Stimulated activated CD8-positive, alpha-beta memory T cell treated with anti-CD3 and anti-CD28 coated beads, Interleukin-2, amount 100 ng/mL, for 1 hour (primary cell): ENCODE results near the gene SLC34A2.

Source experiments
- DNase-seq, 2 donors: peaks; one replicate each; pipeline ENCODE4 v3.0.0-alpha.2; 2020; ENCODE audit warnings: low read depth in 2 of 2

SLC34A2 gene

GRCh38 chr4:25662306-25662705 is 6.7 kb downstream of the SLC34A2 start:
- no peak for DNase-seq

- DNase-seq = no peak
These were observed 8.1 kb downstream of the SLC34A2 start for GRCh38 chr4:25663781-25664180.

GRCh38 chr4:25666031-25666630 is 10.5 kb downstream of the SLC34A2 start:
- DNase-seq = no peak

- DNase-seq = no peak
These were observed 12.4 kb downstream of the SLC34A2 start for GRCh38 chr4:25667931-25668557.

DNA sequence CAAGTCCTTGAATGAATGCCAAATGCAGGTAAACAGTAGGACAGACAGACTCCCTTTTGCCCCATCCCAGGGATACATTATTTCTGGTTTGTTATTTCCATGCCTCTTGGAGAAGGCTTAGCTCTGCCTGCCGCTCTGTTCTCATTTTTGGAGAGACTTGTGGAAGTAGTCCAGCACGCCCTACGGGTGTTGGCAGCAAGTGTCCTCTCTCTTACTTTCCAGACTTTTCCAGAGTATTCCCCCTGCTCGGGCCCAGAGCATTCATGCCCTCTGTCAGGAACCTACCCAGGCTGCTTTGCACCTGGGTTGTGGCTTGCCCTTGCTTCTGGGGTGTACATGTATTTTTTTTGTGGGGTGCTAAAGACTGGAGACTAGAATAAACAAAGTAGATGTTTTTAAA is 15.3 kb downstream of the SLC34A2 start:
- DNase-seq = no peak

DNA sequence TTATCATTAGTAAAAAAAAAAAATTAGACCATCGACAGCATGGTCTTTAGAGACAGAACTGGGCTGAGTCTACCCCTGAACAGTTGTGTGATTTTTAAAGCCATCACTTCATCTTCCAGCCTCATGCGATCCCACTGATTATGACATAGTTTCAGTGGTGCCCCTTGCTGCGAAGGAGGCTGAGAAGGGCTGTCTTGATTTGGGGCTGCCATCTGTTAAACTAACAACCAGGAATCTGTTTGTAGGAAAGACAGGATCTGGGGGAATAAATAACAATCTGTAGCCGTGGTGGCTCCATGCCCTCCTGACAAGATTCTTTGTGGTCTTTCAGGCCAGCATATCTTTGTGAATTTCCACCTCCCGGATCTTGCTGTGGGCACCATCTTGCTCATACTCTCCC is 17.1 kb downstream of the SLC34A2 start:
- no peak for DNase-seq

- DNase-seq = no peak
These were observed 18.7 kb downstream of the SLC34A2 start for GRCh38 chr4:25674386-25674785.

DNA sequence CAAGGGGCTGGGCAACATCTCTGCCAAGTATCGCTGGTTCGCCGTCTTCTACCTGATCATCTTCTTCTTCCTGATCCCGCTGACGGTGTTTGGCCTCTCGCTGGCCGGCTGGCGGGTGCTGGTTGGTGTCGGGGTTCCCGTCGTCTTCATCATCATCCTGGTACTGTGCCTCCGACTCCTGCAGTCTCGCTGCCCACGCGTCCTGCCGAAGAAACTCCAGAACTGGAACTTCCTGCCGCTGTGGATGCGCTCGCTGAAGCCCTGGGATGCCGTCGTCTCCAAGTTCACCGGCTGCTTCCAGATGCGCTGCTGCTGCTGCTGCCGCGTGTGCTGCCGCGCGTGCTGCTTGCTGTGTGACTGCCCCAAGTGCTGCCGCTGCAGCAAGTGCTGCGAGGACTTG is 20.6 kb downstream of the SLC34A2 start:
- no peak for DNase-seq

GRCh38 chr4:25677157-25677556 is 21.5 kb downstream of the SLC34A2 start:
- no peak for DNase-seq

- DNase-seq = no peak
These were observed 22.3 kb downstream of the SLC34A2 start for GRCh38 chr4:25677943-25678342.

GRCh38 chr4:25687773-25688172 is 32.1 kb downstream of the SLC34A2 start:
- DNase-seq = no peak

DNA sequence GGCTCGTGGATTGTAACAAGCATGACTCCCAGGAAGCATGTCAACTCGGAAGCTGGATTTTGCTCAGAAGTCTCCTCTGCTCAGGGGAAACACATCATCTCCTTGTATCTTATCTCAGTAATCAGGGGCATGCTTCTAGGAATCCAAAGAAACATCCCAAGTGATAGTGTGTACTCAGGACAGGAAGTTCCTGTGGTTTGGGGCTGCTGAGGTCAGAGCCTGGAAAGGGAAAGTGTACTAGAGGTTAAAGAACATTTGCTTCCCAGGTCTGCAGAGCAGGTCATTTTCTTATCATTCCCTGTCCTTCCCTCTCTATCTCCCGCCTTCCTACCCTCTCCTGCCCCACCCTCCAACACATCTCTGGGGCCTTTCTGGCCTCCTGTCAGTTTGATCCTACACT is 38.8 kb downstream of the SLC34A2 start:
- no peak for DNase-seq

GRCh38 chr4:25696409-25696808 is 40.8 kb downstream of the SLC34A2 start:
- DNase-seq = no peak

DNA sequence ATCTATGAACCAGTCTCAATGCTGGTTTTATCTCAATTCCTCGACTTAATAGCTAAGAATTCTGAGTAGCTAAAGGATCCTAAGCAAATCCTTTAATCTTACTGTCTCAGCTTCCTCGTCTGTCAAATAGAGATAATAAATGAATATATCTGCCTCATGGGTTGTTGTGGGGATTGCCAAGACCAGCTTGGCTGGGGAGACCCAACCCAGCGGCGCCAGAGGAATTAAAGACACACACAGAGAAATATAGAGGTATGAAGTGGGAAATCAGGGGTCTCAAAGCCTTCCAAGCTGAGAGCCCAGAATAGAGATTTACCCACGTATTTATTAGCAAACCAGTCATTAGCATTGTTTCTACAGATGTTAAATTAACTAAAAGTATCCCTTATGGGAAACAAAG is 41.9 kb downstream of the SLC34A2 start:
- no peak for DNase-seq

- DNase-seq = no peak
These were observed 45.0 kb downstream of the SLC34A2 start for GRCh38 chr4:25700661-25701060.

GRCh38 chr4:25702848-25703247 is 47.2 kb downstream of the SLC34A2 start:
- DNase-seq = no peak

GRCh38 chr4:25703731-25704388 is 48.2 kb downstream of the SLC34A2 start:
- no peak for DNase-seq

DNA sequence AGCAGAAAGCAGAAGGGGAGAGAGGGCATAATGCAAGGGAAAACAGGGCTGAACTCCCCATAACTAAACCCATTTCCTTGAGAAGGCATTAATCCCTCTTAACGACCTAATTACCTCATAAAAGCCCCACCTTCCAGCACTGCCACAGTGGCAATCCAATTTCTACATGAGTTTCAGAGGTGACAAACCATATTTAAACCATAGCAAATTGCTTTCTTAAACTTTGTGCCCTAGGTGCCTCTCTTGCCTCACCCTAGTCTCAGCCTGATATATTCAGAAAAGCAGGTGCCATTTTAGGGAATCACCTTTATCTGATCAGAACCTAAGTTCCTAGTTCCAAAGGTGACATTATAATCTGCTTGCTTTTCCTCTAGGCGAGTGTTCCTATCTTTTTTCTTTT is 48.9 kb downstream of the SLC34A2 start:
- no peak for DNase-seq

GRCh38 chr4:25710637-25711036 is 55.0 kb downstream of the SLC34A2 start:
- DNase-seq = no peak

DNA sequence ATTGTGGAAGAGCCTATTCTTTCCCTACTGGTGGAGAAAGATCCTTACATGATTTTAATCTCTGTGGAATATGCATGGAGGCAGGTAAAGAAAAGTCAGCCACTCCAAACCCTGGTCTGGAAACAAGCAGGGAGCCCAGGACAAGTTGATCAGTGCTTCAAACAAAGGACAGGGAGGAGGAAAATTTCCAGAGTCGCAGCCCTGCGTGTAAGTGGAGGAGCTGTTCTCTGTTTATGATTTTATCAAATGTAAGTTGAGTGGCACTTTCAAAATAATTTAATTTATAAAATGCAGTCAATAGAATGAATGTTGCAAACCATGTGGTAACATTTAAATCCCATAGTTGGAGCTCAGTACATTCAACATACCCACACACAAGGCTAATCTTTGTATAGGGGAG is 57.0 kb downstream of the SLC34A2 start:
- no peak for DNase-seq

- DNase-seq = no peak
These were observed 58.2 kb downstream of the SLC34A2 start for GRCh38 chr4:25713812-25714211.

DNA sequence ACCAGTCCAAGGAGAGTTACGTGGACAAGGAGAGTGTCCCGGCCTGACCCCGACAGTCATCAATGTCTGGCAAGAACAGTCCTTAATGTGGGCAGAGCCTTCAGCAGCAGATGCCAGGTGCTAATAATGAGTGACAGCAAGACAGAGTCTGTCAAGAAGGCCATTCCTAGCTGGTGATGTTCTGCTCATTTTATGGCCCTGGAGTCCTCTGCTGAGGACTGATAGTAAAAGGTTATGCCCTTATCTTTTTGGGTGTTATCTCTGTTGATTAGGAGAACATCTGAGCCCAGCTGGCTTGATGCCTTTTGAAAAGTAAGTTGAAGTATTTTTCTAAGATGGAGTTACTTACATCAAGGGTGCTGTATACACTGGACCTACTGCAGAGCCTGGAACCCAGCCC is 67.3 kb downstream of the SLC34A2 start:
- no peak for DNase-seq

GRCh38 chr4:25723409-25723808 is 67.8 kb downstream of the SLC34A2 start:
- DNase-seq = no peak
